ENCODE measurements around the gene TTLL5.

TTLL5 gene

DNA sequence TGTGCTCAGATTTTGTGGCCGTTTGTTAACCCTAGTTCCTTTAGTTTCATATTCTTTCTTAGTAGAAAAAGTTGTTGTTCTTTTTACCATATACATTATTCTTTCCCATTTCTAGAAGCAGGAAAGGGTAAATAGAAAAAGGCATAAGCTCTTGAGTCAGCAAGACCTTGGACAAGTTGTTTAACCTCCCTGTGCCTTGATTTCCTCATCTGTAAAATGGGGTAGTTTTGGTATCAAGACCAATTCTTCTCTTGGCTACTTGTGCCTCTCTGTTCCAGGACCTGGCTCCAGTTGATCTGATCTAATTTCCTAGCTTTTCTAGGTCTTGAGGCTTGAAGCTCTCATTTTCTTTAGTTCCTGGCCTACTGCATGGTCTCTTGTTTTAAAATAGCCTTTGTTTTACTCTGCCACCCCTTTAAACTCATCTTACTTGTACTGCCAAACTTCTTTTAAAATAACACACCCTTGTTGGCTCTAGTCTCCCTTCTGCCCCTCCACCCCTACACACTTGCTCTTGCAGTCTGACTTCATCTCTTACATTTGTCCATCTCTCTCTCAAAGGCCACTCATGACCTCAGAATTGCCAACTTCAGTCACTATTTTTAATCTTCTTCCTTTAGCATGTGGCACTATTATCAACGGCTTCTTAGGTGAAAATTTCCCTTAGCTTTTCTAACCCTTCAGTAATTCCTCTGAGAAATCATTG is 143.7 kb downstream of the TTLL5 start:
- no peak for DNase-seq (ENCODE audit: low spot score)

DNA sequence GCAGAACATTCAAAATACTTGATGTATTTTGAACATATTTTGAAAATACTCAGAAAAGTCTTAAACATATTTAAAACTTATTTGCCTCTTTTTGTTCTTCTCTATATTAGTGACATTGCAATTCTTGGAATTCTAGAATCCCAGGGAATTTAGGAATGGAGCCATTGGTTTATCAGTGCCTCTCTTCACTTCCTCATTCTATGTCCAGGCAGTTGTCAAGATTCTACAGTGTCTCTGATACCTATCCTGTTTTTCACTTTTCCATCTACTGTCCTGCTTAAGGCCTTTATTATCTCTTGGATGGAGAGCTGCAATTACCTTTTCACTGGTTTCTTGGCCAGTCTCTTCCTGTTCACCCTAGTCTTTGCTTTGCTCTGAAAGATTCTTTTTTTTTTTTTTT is 144.6 kb downstream of the TTLL5 start:
- no peak for DNase-seq (ENCODE audit: low spot score)

DNA sequence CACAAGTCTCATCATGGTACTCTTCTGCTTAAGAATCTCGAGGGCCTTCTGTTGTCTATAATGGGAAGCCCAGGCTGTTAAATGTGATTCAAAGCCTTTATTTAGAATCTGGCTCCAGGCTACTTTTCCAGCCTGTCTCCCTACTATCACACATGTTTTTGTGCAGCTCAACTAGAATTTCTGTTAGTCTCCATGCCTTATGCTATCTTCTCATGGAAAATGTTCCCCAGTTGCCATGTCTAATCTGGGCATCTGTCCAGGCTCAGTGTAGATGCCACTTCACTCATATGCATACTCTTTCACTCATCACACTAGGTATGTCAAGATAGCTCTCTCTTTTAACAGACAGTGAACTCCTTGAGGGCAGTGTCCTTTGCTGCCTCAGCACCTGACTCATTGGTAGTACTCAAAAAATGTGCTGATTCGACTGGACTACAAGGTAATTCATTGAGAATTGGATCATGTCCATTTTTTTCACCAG is 145.3 kb downstream of the TTLL5 start:
- DNase-seq (ENCODE audit: low spot score), result no peak

DNA sequence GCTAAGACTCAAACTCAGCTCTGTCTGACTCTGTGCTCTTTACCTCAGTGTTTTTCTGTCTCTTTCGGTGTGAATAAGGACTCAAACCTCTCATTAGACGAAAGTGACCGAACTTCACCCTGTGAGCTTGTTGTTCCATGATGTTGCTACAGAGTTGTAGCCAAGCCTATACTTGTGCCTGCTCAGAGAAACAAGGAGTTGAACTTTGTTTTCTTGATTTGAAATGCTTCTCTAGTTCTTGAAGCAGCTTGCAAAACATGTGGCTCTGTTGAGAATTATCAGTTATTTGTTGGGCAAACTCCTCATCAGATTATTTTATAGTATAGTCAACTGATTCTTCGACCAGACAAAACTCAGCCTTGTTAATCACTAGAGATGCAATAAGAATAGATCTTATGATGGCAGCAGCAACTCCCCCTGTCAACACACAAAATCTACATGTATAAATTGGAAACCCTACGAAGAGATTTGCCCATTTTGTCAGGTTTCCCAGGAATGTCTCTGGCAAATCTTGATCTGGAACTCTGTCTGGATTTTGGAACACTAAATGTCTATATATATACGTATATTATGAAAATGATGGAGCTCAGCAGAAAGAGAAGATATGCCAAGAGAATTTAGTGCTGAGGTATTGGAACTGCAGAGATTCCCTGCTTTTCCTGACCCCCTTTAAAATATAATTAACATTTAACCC is 146.8 kb downstream of the TTLL5 start:
- DNase-seq (ENCODE audit: low spot score), result no peak

DNA sequence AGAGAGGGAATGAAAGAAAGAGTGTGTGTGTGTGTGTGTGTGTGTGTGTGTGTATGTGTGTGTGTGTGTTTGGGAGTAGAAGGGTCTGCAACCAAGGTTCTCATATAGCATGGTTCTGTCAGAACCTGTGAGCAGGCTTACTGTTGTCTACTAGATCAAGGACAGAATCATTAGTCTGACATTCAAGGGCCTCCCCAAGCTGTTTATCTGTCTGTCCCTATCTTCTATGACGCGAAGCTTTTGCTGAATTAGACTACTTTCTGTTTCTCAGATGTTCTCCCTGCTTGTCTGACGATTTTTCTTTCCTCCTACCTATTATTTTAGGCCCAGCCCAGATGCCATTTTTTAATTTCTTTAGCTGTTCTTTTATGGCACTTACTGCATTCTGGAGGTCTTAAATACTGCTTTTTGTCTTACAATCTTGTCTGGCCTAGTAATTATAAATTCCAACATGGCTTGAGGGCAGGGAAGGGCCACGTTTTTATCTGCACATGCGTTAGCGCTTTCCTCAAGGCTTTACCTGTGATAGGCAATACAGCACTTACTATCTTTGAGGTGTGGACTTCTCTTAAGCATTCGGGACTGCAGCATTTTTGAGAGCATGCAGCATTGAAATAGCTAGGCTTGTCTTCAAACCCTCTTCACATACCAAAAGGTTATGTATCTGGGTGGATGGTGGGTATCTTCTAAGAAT is 150.2 kb downstream of the TTLL5 start:
- no peak for DNase-seq (ENCODE audit: low spot score)

DNA sequence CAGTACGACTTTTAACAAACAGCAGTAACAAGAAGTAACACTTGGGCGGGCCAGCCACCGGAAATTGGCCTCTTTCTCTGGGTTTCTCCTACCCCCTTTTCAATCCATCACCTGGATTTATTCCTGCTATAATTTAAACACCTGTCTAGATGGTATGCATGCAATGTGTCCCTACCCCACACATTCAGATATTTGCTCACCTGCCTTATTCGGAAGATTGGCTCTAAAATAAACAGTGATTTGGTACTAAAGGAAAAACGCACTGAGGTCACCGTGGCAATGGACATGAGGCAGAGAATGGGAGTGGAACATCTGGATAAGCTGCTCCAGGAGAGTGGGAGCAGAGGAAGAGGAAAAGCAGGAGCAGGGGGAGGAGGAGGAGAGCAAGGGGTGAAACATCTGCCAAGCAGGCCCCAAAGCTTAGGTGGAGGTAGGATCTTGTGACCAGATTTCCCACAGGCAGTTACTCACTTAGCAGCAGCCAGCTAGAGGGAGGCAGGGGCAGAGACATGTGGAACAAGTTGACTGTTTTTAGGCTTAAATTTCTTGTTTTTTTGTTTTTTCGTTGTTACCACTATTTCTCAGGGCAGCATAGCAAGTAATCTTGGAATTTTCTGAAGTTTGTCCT is 150.9 kb downstream of the TTLL5 start:
- no peak for DNase-seq (ENCODE audit: low spot score)

DNA sequence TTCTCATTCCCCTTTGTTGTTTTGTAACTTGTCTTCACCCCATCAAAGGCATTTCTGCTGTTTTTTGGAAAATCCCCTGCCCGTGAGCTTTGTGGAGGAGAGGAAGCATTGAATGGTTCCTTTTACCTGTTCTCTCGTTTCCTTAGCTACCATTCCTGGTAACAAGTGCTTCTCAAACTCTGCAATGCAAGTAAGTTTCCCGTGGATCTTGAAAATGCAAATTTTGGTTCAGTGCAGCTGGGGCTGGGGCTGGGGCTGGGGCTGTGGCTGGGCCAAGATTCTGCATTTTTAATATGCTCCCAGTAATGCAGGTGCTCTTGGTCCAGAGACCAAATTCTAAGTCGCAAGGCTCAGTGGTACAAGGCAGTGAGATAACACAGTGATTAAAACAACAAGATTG is 151.6 kb downstream of the TTLL5 start:
- no peak for DNase-seq (ENCODE audit: low spot score)

DNA sequence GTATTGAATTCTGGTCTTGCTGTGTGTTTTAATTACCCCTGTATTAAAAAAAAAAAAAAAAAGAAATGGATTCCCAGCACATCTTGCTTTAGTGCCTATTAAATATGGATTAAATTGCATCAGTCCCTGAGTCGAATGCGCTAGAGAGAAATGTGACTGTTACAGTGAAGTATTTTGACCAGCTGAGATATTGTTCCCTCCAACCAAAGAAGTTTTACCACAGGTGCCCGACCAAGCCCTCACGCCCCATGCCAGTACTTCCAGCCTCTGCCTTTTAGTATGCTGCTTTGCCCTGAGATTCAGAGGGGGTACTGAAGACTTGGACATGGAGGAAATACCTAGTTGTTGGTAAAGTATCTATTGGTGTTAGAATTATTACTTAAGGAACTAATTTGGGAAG is 159.7 kb downstream of the TTLL5 start:
- no peak for DNase-seq (ENCODE audit: low spot score)

DNA sequence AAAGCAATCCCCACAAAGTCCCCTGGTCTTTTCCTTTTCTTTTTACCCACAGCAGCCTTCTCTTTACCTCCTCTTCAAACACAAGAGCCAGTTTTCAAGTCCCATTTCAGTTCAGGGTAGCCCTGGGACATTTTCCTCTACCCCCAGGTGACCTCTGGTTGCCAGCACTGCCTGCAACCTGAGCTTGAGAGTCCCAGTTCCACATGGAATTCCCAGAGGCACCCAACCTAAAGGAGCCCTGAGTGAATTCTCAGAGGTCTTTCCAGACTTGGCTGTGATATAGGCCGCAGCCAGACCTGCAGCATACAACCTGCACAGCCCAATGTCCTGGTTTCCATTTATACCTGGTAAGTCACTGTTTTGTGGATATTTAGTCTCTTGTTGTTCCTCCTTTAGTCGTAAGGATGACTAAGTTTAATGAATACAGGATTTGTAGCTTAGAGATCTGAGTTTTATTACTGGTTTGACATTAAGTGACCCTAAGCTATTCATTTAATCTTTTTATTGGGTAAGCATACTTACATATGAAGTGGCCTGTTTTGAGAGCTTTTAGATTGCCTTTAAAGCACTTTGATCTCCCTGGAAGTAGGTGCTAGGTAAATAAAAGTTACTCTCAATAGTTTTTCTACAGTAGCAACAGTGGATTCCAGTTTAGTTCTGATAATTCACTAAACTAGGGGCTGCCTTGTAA is 160.9 kb downstream of the TTLL5 start:
- DNase-seq (ENCODE audit: low spot score), result no peak

DNA sequence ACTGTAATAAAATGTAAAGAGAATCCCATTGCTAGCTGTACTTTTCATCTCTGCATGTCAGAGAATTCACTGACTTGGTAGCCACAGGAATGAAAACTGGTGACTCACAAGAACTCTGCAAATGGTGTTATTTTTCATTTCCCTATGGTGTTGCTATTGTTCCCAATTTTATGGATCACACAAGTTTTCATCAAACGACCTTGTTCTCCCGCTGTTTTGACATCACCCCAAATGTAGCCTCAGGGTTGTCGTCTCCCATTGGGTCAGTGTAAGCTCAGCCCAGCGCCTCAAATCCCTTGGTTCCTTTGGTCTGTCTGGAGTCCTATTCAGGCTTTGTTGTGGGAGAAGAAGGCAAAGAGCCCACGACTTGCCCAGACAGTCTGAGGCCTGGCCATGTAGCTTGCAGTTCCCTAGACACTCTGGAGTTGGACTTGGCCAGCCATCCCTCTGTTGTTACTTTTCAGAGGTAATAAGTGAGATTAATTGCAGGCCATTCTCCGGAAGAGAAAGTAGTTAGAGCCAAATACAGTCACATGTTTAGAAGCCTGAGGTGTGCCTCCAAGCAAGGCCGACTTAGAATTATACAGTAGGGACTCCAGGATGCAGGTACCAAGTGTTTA is 161.6 kb downstream of the TTLL5 start:
- DNase-seq (ENCODE audit: low spot score), result peak; percentile 70

DNA sequence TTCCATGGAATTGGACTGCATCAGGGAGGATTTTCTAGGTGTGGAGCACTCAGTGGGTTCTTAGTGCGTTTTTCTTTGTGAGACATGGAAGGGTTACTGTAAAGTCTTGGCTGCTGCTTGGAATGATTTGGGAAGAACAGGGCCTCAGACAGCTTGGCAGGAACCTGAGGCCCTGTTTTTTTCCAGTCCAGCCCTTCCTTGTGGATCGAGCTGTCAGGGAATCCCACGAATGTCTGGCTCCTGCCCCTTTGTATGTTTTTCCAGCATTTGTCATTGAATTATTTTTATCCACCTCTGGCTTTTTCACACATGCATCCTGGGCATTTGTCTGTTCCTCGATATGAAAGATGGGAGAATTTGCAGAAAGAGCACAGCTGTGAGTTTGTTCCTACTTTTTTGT is 162.3 kb downstream of the TTLL5 start:
- peak; percentile 50 for DNase-seq (ENCODE audit: low spot score)

DNA sequence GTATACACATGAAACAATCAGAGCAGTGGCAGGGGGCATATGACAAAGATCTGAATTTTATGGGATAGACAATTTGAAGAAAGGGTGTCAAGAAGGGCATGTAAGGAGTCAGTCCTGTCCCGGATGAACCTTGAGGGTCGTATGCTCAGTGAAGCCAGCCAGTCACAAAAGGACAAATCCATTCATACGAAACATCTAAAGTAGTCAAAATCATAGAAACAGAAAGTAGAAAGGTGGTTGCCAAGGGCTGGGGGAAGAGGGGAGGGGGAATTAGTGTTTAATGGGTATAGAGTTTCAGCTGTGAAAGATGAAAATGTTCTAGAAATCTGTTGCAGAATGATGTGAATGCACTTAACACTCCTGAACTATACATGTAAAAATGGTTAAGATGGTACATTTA is 163.3 kb downstream of the TTLL5 start:
- no peak for DNase-seq (ENCODE audit: low spot score)

DNA sequence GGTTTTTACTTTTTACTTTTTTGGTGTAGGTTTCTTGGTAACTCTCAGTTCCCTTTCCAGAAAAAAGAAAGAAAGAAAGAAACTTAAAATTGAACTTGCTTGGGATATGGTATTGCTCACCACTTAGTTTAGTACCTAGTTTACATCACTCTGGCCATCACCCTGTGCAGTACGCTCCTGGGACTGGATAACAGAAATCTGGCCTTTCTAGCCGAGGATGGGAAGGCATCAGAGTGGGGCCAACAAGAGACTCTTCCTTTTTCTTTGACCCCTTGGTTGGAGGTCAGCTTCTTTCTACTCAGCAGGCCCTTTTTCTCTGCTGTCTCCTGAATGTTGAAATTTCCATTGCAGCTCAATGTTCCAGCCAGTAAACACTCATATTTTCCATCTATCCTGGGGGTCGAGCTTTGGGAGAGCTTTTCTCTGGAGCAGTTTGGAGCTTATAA is 164.1 kb downstream of the TTLL5 start:
- DNase-seq (ENCODE audit: low spot score), result no peak

DNA sequence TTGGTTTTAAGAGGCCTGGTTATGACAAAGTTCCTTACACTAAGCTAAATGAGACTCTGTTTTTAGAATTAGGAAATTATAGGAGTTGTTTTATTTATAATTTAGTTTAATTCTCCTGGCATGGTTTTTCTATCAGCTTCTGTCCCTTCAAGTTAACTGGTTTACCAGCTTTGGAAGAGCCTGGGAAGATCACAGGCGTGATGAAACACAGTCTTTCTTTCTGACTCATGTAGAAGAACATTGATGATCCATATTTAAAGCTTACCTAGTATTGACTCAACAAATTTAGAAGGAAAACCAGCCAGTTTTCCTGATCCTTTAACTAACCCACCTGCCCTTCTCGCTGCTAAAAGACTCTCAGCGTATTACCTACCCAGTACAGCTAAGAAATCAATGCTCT is 165.6 kb downstream of the TTLL5 start:
- no peak for DNase-seq (ENCODE audit: low spot score)

DNA sequence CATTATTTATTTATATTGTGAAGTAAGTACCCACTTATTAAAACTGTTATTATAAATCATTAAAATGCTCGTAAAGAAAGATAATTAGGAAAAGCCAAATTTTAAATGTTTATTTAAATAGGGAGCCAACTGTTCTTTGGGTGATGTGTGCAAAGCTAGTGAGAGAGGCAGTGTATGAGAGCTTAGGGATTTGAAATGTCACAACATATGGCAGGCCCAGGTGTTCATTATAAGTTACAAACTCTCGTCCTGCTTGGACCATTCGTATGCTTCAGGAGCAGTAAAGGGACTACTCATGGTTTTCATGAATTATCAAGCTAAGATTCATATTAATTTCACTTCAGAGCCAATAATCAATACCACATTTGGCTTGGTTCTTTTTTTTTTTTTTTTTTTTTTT is 166.3 kb downstream of the TTLL5 start:
- DNase-seq (ENCODE audit: low spot score), result no peak

DNA sequence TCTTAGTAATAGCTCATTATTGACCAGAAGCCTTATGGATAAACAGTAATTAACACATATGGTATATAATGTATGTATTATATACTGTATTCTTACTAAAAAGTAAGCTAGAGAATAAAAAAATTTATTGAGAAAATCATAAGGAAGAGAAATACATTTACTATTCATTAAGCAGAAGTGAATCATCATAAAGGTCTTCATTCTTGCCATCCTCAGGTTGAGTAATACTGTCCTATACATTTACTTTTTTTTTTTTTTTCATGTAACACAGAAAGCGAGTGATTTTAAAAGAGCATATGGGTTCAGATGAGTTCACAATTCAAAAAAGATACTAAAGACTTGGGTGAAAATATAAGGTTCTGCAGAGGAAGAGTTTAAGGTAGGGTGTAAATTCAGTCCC is 168.3 kb downstream of the TTLL5 start:
- no peak for DNase-seq (ENCODE audit: low spot score)

DNA sequence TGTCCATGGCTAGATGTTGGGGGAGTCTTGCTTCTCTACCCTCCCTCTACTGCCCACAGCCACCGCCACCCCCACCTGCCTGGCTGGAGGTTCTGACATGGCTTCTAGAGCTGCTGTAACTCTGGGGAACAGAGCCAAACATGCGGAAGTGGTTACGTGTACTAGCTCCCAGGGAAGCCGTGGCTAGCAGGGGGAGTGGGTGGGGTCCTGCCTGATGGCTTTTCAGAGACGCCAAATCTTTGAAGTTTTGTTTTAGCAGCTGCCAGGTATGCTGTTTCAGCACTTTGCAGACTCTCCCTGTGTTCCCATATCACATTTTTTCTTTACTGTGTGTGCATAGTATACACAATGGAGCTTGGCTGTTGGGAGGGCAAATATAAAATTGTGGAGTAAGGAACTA is 170.4 kb downstream of the TTLL5 start:
- peak; percentile 71 for DNase-seq (ENCODE audit: low spot score)

DNA sequence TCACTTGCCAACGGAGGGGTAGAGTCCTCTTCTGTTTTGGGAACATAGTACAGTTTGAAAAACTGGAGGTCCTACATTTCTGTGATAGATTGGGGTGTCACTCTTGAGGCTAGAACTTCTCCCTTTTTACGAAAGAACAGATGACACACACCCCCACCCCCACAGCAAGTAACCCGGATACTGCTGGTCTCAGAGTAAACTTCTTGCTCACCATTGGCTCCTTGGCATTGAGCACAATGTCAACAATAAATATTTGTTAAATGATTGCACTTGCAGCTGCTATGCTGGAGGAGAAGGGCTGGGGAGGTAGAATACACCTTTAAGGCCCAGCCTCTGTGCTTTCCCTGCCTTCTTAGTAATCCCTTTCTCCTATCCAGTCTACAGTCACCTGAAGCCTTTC is 170.9 kb downstream of the TTLL5 start:
- peak; percentile 40 for DNase-seq (ENCODE audit: low spot score)

DNA sequence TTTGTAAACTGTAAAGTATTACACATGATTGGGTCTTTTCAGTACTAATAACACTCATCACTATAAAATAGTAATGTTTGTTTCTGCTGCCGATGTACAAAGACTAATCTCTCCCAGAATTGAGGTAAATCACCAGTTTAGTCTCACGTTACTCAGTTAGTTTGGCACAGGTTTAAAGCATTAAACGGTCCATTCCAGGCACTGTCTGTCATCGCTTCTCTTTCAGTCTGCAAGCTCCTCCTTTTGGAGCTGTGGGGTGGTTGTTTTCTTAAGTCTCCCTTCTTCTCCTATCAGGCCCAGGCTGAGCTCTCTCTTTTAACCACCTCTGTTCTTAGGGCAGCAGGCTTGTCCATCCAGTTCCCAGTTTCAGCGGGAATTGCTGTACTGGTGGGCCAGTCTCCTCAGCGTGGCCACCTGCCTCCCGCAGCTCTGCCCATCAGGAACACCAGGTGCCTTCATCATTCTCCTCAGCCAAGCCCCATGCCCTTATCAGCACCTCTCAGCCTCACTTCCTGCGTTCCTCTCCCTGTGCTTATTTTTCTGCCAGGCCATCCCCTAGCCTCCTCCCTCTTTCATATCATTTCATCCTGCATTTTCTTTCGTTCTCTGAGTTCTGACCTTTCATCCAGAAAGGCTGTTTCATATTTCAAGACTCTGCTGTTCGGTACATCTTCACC is 171.7 kb downstream of the TTLL5 start:
- DNase-seq (ENCODE audit: low spot score), result no peak

DNA sequence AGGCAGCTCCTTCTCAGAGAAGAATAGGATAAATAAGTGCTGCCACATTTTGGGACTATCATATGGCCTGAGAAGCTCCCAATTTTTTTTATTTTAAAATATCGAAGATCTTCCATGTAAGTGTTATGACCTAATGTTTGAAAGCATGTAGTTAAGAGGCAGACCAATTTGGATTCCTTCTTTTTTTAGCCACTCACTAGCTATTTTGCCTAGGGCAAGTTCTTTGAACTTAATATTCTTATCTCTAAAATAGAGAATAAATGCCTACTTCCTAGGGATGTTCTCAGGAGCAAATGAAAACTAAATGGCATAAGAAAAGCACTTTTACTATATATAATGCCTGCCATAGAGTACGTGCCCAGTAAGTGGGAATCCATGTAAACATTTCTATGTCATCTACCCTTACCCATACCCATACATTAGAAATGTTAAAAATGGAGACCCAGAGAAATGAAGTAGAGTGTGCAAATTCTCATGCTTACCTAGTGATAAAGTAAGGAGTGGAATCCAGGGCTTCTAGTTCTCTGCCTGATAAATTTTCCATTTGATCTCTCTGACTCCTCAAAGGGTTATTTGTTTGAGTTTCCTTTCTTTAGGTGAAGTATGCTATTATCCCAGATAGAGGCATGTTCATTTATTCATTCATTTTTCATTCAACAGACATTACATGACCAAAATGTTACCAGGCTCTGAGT is 172.4 kb downstream of the TTLL5 start:
- DNase-seq (ENCODE audit: low spot score), result no peak

Measured in AG20443 (cell line).